HepG2 (cell line): ENCODE results near the gene CACNA1D. TPM values are rescaled to one million over a fixed set of nuclear protein-coding genes. Genes with fewer than 3 reads are reported as not detected.

Experiments
- EHMT2 ChIP-seq: fragments of 200-600 bp; sonication (generic); IDR thresholded peaks from 2 replicates; pipeline ENCODE4 v1.7.0; 2017; ENCODE audit warnings: antibody characterized with exemption, low read depth, low read length, borderline replicate concordance
- KDM6A ChIP-seq: IDR thresholded peaks from 2 replicates; pipeline ENCODE4 v1.6.1; 2016; ENCODE audit warnings: low read depth
- KLF16 ChIP-seq, 2 experiments: sonication (generic) in 1 of 2; formaldehyde crosslinking in 1 of 2; IDR thresholded peaks; 2 replicates each; pipeline versions ENCODE4 v1.6.1 to v1.8.0; 2016 to 2023; ENCODE audit warnings: missing genetic modification reagents in 2 of 2, missing compliant biosample characterization in 1 of 2
- NFE2L2 ChIP-seq: fragments of 150-350 bp; IDR thresholded peaks from 2 replicates; pipeline ENCODE4 v1.6.1; 2014; ENCODE audit warnings: low read length
- SALL2 ChIP-seq: sonication (generic); formaldehyde crosslinking; IDR thresholded peaks from 2 replicates; pipeline ENCODE4 v1.8.1; 2023; ENCODE audit warnings: mild to moderate bottlenecking, missing genetic modification reagents, inconsistent platforms
- SNRNP70 ChIP-seq: fragments of 200-400 bp; formaldehyde crosslinking; IDR thresholded peaks from 2 replicates; pipeline ENCODE4 v1.6.1; 2017; ENCODE audit warnings: mild to moderate bottlenecking, low read depth, low read length, moderate library complexity
- TBX3 ChIP-seq: fragments of 450-650 bp; IDR thresholded peaks from 2 replicates; pipeline ENCODE4 v1.6.1; 2017; ENCODE audit warnings: antibody characterized with exemption, mild to moderate bottlenecking, inconsistent platforms, borderline replicate concordance
- TEAD2 ChIP-seq: sonication (generic); formaldehyde crosslinking; IDR thresholded peaks from 2 replicates; pipeline ENCODE4 v1.9.0; 2021; ENCODE audit warnings: missing genetic modification reagents
- ZNF138 ChIP-seq: sonication (generic); formaldehyde crosslinking; IDR thresholded peaks from 2 replicates; pipeline ENCODE4 v1.5.0; 2020; ENCODE audit warnings: mild to moderate bottlenecking, low read depth, missing genetic modification reagents
- ZNF251 ChIP-seq: sonication (generic); formaldehyde crosslinking; IDR thresholded peaks from 2 replicates; pipeline ENCODE4 v1.9.0; 2021; ENCODE audit warnings: mild to moderate bottlenecking, missing genetic modification reagents
- ZNF605 ChIP-seq: sonication (generic); formaldehyde crosslinking; IDR thresholded peaks from 2 replicates; pipeline ENCODE4 v1.8.0; 2022; ENCODE audit warnings: mild to moderate bottlenecking, missing genetic modification reagents
- ZNF615 ChIP-seq: sonication (generic); formaldehyde crosslinking; IDR thresholded peaks from 2 replicates; pipeline ENCODE4 v1.5.0; 2020; ENCODE audit warnings: mild to moderate bottlenecking, missing genetic modification reagents, borderline replicate concordance
- ZNF749 ChIP-seq: sonication (generic); formaldehyde crosslinking; IDR thresholded peaks from 2 replicates; pipeline ENCODE4 v1.8.0; 2022; ENCODE audit warnings: mild to moderate bottlenecking, missing genetic modification reagents, moderate library complexity, borderline replicate concordance
- ZNF782 ChIP-seq: sonication (generic); formaldehyde crosslinking; IDR thresholded peaks from 2 replicates; pipeline ENCODE4 v1.4.0; 2020; ENCODE audit warnings: missing genetic modification reagents, mild to moderate bottlenecking, borderline replicate concordance
- ZSCAN20 ChIP-seq: sonication (generic); formaldehyde crosslinking; IDR thresholded peaks from 2 replicates; pipeline ENCODE4 v1.4.0; 2020; ENCODE audit warnings: missing genetic modification reagents, mild to moderate bottlenecking, borderline replicate concordance
- polyA plus RNA-seq, 8 experiments: library from polyadenylated mRNA; depleted of rRNA in 3 of 8; stranded (reverse) in 7 of 8; unstranded in 1 of 8; fragments of >200 nt; fragmentation: Illumina TruSeq in 4 of 8; extraction: Trizol in 4 of 8; gene quantifications; 2 replicates each; pipeline versions ENCODE4 v1.2.1 to v1.2.3, GENCODE V29; 2011 to 2016; ENCODE audit warnings: low read depth in 4 of 8, missing spikeins in 1 of 8, mixed read lengths in 1 of 8; ENCODE audit not compliant: insufficient read depth in 1 of 8
- total RNA-seq, 5 experiments: library from RNA; depleted of rRNA; stranded (reverse); fragments of >200 nt; fragmentation: Illumina TruSeq; extraction: Trizol; gene quantifications; 2 replicates each; pipeline ENCODE4 v1.2.3, GENCODE V29; 2016; ENCODE audit warnings: low read depth in 1 of 5
- TF ChIP-seq, protein P1 (sequence below): sonication (generic); formaldehyde crosslinking; IDR thresholded peaks from 2 replicates; pipeline ENCODE4 v1.4.0; 2020; ENCODE audit warnings: mild to moderate bottlenecking, missing genetic modification reagents
- TF ChIP-seq, protein P2 (sequence below): sonication (generic); formaldehyde crosslinking; IDR thresholded peaks from 2 replicates; pipeline ENCODE4 v1.4.0; 2020; ENCODE audit warnings: missing genetic modification reagents, borderline replicate concordance
- TF ChIP-seq, protein P3 (sequence below): sonication (generic); formaldehyde crosslinking; IDR thresholded peaks from 2 replicates; pipeline ENCODE4 v1.4.0; 2020; ENCODE audit warnings: missing genetic modification reagents

Gene CACNA1D
- total and polyA plus RNA-seq, 2 of the 13 experiments (the other 11 are each of a cell fraction or from before 2014, with no cell fraction given): 0.26 to 0.38 TPM

DNA sequence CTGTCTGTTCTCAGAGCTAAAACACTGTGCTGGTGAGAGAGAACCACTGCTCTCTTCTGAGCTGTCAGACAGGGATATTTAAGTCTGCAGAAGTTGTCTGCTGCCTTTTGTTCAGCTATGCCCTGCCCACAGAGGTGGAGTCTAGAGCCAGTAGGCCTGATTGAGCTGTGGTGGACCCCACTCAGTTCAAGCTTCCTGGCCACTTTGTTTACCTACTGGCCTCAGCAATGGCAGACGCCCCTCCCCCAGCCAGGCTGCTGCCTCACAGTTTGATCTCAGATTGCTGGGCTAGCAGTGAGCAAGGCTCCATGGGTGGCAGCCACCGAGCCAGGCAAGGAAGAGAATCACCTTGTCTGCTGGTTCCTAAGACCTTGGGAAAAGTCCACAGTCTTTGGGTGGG is 21.0 kb upstream of the CACNA1D start (continued):
- TF ChIP-seq, protein P1, sequence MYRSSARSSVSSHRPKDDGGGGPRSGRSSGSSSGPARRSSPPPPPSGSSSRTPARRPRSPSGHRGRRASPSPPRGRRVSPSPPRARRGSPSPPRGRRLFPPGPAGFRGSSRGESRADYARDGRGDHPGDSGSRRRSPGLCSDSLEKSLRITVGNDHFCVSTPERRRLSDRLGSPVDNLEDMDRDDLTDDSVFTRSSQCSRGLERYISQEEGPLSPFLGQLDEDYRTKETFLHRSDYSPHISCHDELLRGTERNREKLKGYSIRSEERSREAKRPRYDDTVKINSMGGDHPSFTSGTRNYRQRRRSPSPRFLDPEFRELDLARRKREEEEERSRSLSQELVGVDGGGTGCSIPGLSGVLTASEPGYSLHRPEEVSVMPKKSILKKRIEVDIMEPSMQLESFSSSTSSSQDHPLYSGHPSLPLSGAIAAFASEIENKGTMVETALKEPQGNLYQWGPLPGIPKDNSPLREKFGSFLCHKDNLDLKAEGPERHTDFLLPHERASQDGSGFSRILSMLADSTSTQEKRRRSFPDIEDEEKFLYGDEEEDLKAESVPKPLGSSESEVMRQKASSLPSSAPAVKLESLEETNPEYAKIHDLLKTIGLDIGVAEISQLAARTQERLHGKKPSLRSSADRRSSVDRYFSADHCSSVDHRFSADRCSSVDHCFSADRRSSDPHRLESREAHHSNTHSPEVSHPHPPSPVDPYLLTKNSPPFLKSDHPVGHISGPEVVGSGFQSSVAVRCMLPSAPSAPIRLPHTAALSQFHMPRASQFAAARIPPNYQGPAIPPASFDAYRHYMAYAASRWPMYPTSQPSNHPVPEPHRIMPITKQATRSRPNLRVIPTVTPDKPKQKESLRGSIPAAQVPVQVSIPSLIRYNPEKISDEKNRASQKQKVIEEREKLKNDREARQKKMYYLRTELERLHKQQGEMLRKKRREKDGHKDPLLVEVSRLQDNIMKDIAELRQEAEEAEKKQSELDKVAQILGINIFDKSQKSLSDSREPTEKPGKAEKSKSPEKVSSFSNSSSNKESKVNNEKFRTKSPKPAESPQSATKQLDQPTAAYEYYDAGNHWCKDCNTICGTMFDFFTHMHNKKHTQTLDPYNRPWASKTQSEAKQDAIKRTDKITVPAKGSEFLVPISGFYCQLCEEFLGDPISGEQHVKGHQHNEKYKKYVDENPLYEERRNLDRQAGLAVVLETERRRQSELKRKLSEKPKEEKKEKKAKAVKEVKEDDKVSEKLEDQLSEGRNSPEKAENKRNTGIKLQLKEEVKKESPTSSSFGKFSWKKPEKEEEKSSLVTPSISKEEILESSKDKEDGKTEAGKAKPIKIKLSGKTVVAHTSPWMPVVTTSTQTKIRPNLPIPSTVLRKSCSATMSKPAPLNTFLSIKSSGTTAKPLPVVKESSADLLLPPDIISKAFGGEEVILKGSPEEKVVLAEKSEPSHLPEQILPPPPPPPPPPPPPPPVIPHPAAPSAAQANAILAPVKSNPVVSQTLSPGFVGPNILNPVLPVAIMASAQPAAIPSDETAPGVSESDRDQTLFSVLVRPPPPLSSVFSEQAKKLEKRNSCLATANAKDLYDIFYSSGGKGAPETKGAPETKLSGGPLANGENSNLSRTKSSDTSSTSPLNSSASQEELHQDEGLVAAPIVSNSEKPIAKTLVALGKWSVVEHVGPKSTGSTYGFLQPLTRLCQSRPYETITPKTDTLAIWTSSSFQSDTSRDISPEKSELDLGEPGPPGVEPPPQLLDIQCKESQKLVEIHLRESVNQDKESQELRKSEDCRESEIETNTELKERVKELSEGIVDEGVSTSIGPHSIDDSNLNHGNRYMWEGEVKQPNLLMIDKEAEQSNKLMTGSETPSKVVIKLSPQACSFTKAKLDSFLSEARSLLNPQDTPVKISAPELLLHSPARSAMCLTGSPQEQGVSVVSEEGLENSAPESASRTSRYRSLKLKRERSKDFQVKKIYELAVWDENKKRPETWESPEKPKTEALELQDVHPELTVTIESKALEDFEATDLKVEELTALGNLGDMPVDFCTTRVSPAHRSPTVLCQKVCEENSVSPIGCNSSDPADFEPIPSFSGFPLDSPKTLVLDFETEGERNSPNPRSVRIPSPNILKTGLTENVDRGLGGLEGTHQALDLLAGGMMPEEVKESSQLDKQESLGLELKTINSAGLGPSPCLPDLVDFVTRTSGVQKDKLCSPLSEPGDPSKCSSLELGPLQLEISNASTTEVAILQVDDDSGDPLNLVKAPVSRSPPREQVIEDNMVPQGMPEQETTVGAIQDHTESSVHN (CRISPR knock-in tag): no peak
- TF ChIP-seq, protein P2, sequence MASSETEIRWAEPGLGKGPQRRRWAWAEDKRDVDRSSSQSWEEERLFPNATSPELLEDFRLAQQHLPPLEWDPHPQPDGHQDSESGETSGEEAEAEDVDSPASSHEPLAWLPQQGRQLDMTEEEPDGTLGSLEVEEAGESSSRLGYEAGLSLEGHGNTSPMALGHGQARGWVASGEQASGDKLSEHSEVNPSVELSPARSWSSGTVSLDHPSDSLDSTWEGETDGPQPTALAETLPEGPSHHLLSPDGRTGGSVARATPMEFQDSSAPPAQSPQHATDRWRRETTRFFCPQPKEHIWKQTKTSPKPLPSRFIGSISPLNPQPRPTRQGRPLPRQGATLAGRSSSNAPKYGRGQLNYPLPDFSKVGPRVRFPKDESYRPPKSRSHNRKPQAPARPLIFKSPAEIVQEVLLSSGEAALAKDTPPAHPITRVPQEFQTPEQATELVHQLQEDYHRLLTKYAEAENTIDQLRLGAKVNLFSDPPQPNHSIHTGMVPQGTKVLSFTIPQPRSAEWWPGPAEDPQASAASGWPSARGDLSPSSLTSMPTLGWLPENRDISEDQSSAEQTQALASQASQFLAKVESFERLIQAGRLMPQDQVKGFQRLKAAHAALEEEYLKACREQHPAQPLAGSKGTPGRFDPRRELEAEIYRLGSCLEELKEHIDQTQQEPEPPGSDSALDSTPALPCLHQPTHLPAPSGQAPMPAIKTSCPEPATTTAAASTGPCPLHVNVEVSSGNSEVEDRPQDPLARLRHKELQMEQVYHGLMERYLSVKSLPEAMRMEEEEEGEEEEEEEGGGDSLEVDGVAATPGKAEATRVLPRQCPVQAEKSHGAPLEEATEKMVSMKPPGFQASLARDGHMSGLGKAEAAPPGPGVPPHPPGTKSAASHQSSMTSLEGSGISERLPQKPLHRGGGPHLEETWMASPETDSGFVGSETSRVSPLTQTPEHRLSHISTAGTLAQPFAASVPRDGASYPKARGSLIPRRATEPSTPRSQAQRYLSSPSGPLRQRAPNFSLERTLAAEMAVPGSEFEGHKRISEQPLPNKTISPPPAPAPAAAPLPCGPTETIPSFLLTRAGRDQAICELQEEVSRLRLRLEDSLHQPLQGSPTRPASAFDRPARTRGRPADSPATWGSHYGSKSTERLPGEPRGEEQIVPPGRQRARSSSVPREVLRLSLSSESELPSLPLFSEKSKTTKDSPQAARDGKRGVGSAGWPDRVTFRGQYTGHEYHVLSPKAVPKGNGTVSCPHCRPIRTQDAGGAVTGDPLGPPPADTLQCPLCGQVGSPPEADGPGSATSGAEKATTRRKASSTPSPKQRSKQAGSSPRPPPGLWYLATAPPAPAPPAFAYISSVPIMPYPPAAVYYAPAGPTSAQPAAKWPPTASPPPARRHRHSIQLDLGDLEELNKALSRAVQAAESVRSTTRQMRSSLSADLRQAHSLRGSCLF (CRISPR knock-in tag): no peak
- TF ChIP-seq SALL2 (CRISPR knock-in tag) (no peak), KDM6A (CRISPR knock-in tag) (0 out of 2 replicates have a peak, but pooled peaks have one; percentile 14), ZNF782 (CRISPR knock-in tag) (no peak), ZNF605 (CRISPR knock-in tag) (no peak), TBX3 (no peak), ZNF615 (CRISPR knock-in tag) (no peak), KLF16 (CRISPR knock-in tag; IDR thresholded peaks at IDR 0.05) (no peak), SNRNP70 (no peak), NFE2L2 (no peak), ZNF251 (CRISPR knock-in tag) (no peak), EHMT2 (no peak), ZNF749 (no peak), ZSCAN20 (CRISPR knock-in tag) (no peak), ZNF138 (no peak), TEAD2 (CRISPR knock-in tag) (no peak)
- TF ChIP-seq, protein P3, sequence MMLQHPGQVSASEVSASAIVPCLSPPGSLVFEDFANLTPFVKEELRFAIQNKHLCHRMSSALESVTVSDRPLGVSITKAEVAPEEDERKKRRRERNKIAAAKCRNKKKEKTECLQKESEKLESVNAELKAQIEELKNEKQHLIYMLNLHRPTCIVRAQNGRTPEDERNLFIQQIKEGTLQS (CRISPR knock-in tag): no peak
